Activated CD8-positive, alpha-beta T cell treated with anti-CD3 and anti-CD28 coated beads for 36 hours (primary cell): ENCODE measurements around the gene MEMO1. TPM values are rescaled to one million over a fixed set of nuclear protein-coding genes. Genes with fewer than 3 reads are reported as not detected.
"Not testable (repeated sequence)": the region's sequence is repeated elsewhere in the genome, so short reads cannot be mapped to it uniquely, and the experiment has no call there.

Experiments
- ATAC-seq: fragments of 200-7000 bp; cut with Tn5 transposase; one replicate; pipeline ENCODE4 v1.10.0; 2021; ENCODE audit warnings: mild to moderate bottlenecking, moderate library complexity
- CTCF ChIA-PET: fragments of 350-600 bp; sonication (Branson Sonifier 250); formaldehyde crosslinking; loops from one replicate; lab custom pipeline; 2021; ENCODE audit warnings: antibody characterized with exemption; lab: Charles Lee
- POLR2A ChIA-PET: fragments of 350-600 bp; sonication (Branson Sonifier 250); formaldehyde crosslinking; loops from one replicate; lab custom pipeline; 2021; ENCODE audit warnings: antibody characterized with exemption; lab: Charles Lee
- DNase-seq: peaks from one replicate; pipeline ENCODE4 v3.0.0-alpha.2; 2020
- H3K27ac Mint-ChIP-seq: one replicate; pipeline ENCODE4 v1.8.0; 2021; ENCODE audit warnings: mild to moderate bottlenecking, mixed read lengths
- H3K27me3 Mint-ChIP-seq: one replicate; pipeline ENCODE4 v1.8.0; 2021; ENCODE audit warnings: mixed read lengths
- H3K36me3 Mint-ChIP-seq: one replicate; pipeline ENCODE4 v1.8.0; 2021; ENCODE audit warnings: low read depth, mixed read lengths
- H3K4me1 Mint-ChIP-seq: one replicate; pipeline ENCODE4 v1.8.0; 2021; ENCODE audit warnings: low read depth, mixed read lengths
- H3K4me3 Mint-ChIP-seq: one replicate; pipeline ENCODE4 v1.8.0; 2021; ENCODE audit warnings: mild to moderate bottlenecking, moderate library complexity, mixed read lengths
- H3K9me3 Mint-ChIP-seq: one replicate; pipeline ENCODE4 v1.8.0; 2021; ENCODE audit warnings: mixed read lengths
- CTCF ChIP-seq: fragments of 200-600 bp; IDR thresholded peaks from one replicate; pipeline ENCODE4 v1.8.0; 2022; ENCODE audit warnings: antibody characterized with exemption, mild to moderate bottlenecking
- intact Hi-C: fragments of 100-400 bp; cut with micrococcal nuclease; formaldehyde crosslinking; loops from one replicate; pipeline ENCODE4 v1.10.0; 2022
- total RNA-seq, 2 experiments: library from RNA; stranded (reverse); gene quantifications; one replicate each; pipeline ENCODE4 v1.2.3, GENCODE V29; 2021

Gene MEMO1
- total RNA-seq, 2 experiments from 2014 or later, result 46.5 to 46.9 TPM

GRCh38 chr2:31958140-31958717, 52.6 kb downstream of the MEMO1 start:
- Mint-ChIP-seq H3K4me3 (no peak overlapping the region), H3K27ac (peak overlapping the region; percentile 66), H3K9me3 (no peaks in the 10 kb centered on the region), H3K36me3 (peaks cover 13% of the 10 kb centered on the region), H3K4me1 (peaks cover 53% of the 10 kb centered on the region), H3K27me3 (no peaks in the 10 kb centered on the region)
- DNase-seq (no peak), ATAC-seq (peak; percentile 43)
- ChIA-PET POLR2A (interaction anchor here (0.6 kb wide), 1 partner anchor 206 kb away, joined by 3 read pairs; no protein-coding TSS in a partner anchor), CTCF (no interaction called here)
- no peak for TF ChIP-seq CTCF
- intact Hi-C loops, result no loop called here

- H3K36me3 Mint-ChIP-seq, result peaks cover 10% of the 10 kb centered on the region
- intact Hi-C loops, result no loop called here
- H3K9me3 Mint-ChIP-seq, result no peaks in the 10 kb centered on the region
- ChIA-PET POLR2A (no interaction called here), CTCF (no interaction called here)
- H3K4me3 Mint-ChIP-seq, result no peak overlapping the region
- ATAC-seq, result peak; percentile 30
- no peaks in the 10 kb centered on the region for H3K27me3 Mint-ChIP-seq
- TF ChIP-seq CTCF, result no peak
- peaks cover 46% of the 10 kb centered on the region for H3K4me1 Mint-ChIP-seq
- DNase-seq, result no peak
- peak overlapping the region; percentile 66 for H3K27ac Mint-ChIP-seq
These were observed 53.3 kb downstream of the MEMO1 start for GRCh38 chr2:31957354-31958139.

GRCh38 chr2:31956934-31957333, 53.9 kb downstream of the MEMO1 start:
- H3K4me3 Mint-ChIP-seq, DNase-seq, intact Hi-C loops, H3K27ac Mint-ChIP-seq, H3K9me3 Mint-ChIP-seq, POLR2A ChIA-PET, ATAC-seq, CTCF ChIA-PET, H3K27me3 Mint-ChIP-seq: not testable (repeated sequence)
- Mint-ChIP-seq H3K4me1 (peaks cover 41% of the 10 kb centered on the region), H3K36me3 (peaks cover 10% of the 10 kb centered on the region)

- Mint-ChIP-seq H3K27me3 (no peaks in the 10 kb centered on the region), H3K27ac (no peak overlapping the region), H3K9me3 (no peaks in the 10 kb centered on the region), H3K4me1 (peaks cover 41% of the 10 kb centered on the region), H3K4me3 (no peak overlapping the region), H3K36me3 (peaks cover 10% of the 10 kb centered on the region)
- TF ChIP-seq CTCF, result no peak
- POLR2A ChIA-PET, result no interaction called here
- CTCF ChIA-PET, result no interaction called here
- ATAC-seq (no peak), DNase-seq (no peak)
- intact Hi-C loops, result no loop called here
These were observed 54.5 kb downstream of the MEMO1 start for GRCh38 chr2:31956312-31956711.

GRCh38 chr2:31953095-31953494, 57.7 kb downstream of the MEMO1 start:
- Mint-ChIP-seq H3K36me3 (peaks cover 14% of the 10 kb centered on the region), H3K4me1 (peaks cover 31% of the 10 kb centered on the region)
- H3K27me3 Mint-ChIP-seq, H3K4me3 Mint-ChIP-seq, H3K9me3 Mint-ChIP-seq, ATAC-seq, POLR2A ChIA-PET, H3K27ac Mint-ChIP-seq, DNase-seq: not testable (repeated sequence)
- intact Hi-C loops, result loop anchor here (5.0 kb wide), 1 partner anchor 54 kb away; no protein-coding TSS in a partner anchor
- CTCF ChIA-PET, result interaction anchor here (1.2 kb wide), 1 partner anchor 17 kb away, joined by 4 read pairs; no protein-coding TSS in a partner anchor
